GM19351 (cell line): Measurements from ENCODE around the gene DMBX1.
A peak's percentile ranks its signal among the peaks of the same experiment; 100 is the strongest.

Experiments
- ATAC-seq: cut with Tn5 transposase; IDR thresholded peaks from one replicate; pipeline ENCODE4 v1.9.1; 2021; ENCODE audit warnings: mild to moderate bottlenecking, moderate library complexity; ENCODE audit not compliant: unreplicated experiment

The DMBX1 gene

GRCh38 chr1:46522969-46523320 is 33.3 kb downstream of the DMBX1 start:
- no peak for ATAC-seq

GRCh38 chr1:46523496-46524353 is 34.1 kb downstream of the DMBX1 start:
- no peak for ATAC-seq

GRCh38 chr1:46524843-46525242 is 35.2 kb downstream of the DMBX1 start:
- no peak for ATAC-seq

- no peak for ATAC-seq
Observed at GRCh38 chr1:46525253-46525983, 35.8 kb downstream of the DMBX1 start.

GRCh38 chr1:46526013-46526690 is 36.5 kb downstream of the DMBX1 start:
- no peak for ATAC-seq

- ATAC-seq, result no peak
Observed at GRCh38 chr1:46526691-46527291, 37.2 kb downstream of the DMBX1 start.

- peak; percentile 70 for ATAC-seq
Observed at GRCh38 chr1:46527474-46528296, 38.0 kb downstream of the DMBX1 start.

- no peak for ATAC-seq
Observed at GRCh38 chr1:46528297-46528955, 38.8 kb downstream of the DMBX1 start.

- no peak for ATAC-seq
Observed at GRCh38 chr1:46529031-46529630, 39.5 kb downstream of the DMBX1 start.

- ATAC-seq, result no peak
Observed at GRCh38 chr1:46530311-46530710, 40.7 kb downstream of the DMBX1 start.

- no peak for ATAC-seq
Observed at GRCh38 chr1:46530791-46531409, 41.3 kb downstream of the DMBX1 start.

- ATAC-seq, result no peak
Observed at GRCh38 chr1:46532095-46532494, 42.5 kb downstream of the DMBX1 start.

GRCh38 chr1:46532498-46533178 is 43.0 kb downstream of the DMBX1 start:
- peak; percentile 56 for ATAC-seq

GRCh38 chr1:46533179-46533864 is 43.7 kb downstream of the DMBX1 start:
- ATAC-seq, result peak; percentile 47

GRCh38 chr1:46535063-46535462 is 45.4 kb downstream of the DMBX1 start:
- ATAC-seq, result no peak

GRCh38 chr1:46536527-46536926 is 46.9 kb downstream of the DMBX1 start:
- ATAC-seq, result no peak

- ATAC-seq, result no peak
Observed at GRCh38 chr1:46537651-46538050, 48.0 kb downstream of the DMBX1 start.

- no peak for ATAC-seq
Observed at GRCh38 chr1:46538147-46538546, 48.5 kb downstream of the DMBX1 start.
